ENCODE results near the gene QSER1. TPM values are rescaled to one million over a fixed set of nuclear protein-coding genes. Genes with fewer than 3 reads are reported as not detected.

Gene QSER1
- polyA plus RNA-seq, 1 donor (not counting 4 experiments of a cell fraction or from before 2014, with no cell fraction given) = 14.7 TPM

GRCh38 chr11:32939046-32939445 lies 46.4 kb downstream of the QSER1 start:
- TF ChIP-seq EZH2 (IDR thresholded peaks at IDR 0.05; ENCODE audit: low read length) (no peak), CTCF (optimal IDR thresholded peaks at IDR 0.05 in 1 of 3, IDR thresholded peaks at IDR 0.05 in 1 of 3, conservative IDR thresholded peaks at IDR 0.05 in 1 of 3; ENCODE audit: extremely low read depth in 1 of 3, insufficient read depth in 2 of 3, low read length in 3 of 3) (no peak)
- no peak overlapping the region for H3K27ac ChIP-seq (ENCODE audit: control insufficient read depth, insufficient read depth, low read length)
- no peaks in the 10 kb centered on the region for H3K9me1 ChIP-seq (ENCODE audit: control insufficient read depth, extremely low read depth, insufficient read depth, low read length)
- no peak overlapping the region for H3K4me3 ChIP-seq (ENCODE audit: control insufficient read depth in 2 of 3, extremely low read depth in 1 of 3, insufficient read depth in 2 of 3, low read depth in 1 of 3, low read length in 3 of 3)
- DNase-seq (ENCODE audit: low read depth, low spot score) (no peak), FAIRE-seq (no peak)
- peaks cover 2 to 10% of the 10 kb centered on the region in 2 experiments for H3K36me3 ChIP-seq (ENCODE audit: control insufficient read depth in 2 of 2, extremely low read depth in 1 of 2, insufficient read depth in 2 of 2, low read length in 2 of 2)
- H3K4me2 ChIP-seq (ENCODE audit: control insufficient read depth, extremely low read depth, insufficient read depth, low read depth, low read length) = no peak overlapping the region
- no peak overlapping the region for H3K9ac ChIP-seq (ENCODE audit: control insufficient read depth, extremely low read depth, insufficient read depth, low read length)
- no peaks in the 10 kb centered on the region for H3K9me3 ChIP-seq (ENCODE audit: control insufficient read depth, low read depth, low read length)
- dilution Hi-C loops (cut with MboI; ENCODE audit: extremely low pct_ligation_motif_present, low sequenced_read_pairs) = no loop called here
- H4K20me1 ChIP-seq (ENCODE audit: control insufficient read depth, extremely low read depth, insufficient read depth, low read length) = no peaks in the 10 kb centered on the region
- no peaks in the 10 kb centered on the region for H3K27me3 ChIP-seq (ENCODE audit: control insufficient read depth, extremely low read depth, insufficient read depth, low read length)
- no peak overlapping the region for H2AFZ ChIP-seq (ENCODE audit: control insufficient read depth, low read length)
- H3K4me1 ChIP-seq (ENCODE audit: control insufficient read depth, extremely low read depth, insufficient read depth, low read length) = no peaks in the 10 kb centered on the region
- peaks cover 12% of the 10 kb centered on the region for H3K79me2 ChIP-seq (ENCODE audit: control insufficient read depth, insufficient read depth, low read length)

- H3K4me3 ChIP-seq (ENCODE audit: control insufficient read depth in 2 of 3, extremely low read depth in 1 of 3, insufficient read depth in 2 of 3, low read depth in 1 of 3, low read length in 3 of 3) = no peak overlapping the region
- no peaks in the 10 kb centered on the region for H4K20me1 ChIP-seq (ENCODE audit: control insufficient read depth, extremely low read depth, insufficient read depth, low read length)
- H3K36me3 ChIP-seq (ENCODE audit: control insufficient read depth in 2 of 2, extremely low read depth in 1 of 2, insufficient read depth in 2 of 2, low read length in 2 of 2) = peaks cover 2 to 3% of the 10 kb centered on the region in 2 experiments
- no peaks in the 10 kb centered on the region for H3K9me3 ChIP-seq (ENCODE audit: control insufficient read depth, low read depth, low read length)
- no peak overlapping the region for H2AFZ ChIP-seq (ENCODE audit: control insufficient read depth, low read length)
- no peak overlapping the region for H3K27ac ChIP-seq (ENCODE audit: control insufficient read depth, insufficient read depth, low read length)
- H3K4me2 ChIP-seq (ENCODE audit: control insufficient read depth, extremely low read depth, insufficient read depth, low read depth, low read length) = no peak overlapping the region
- H3K27me3 ChIP-seq (ENCODE audit: control insufficient read depth, extremely low read depth, insufficient read depth, low read length) = no peaks in the 10 kb centered on the region
- no peaks in the 10 kb centered on the region for H3K9me1 ChIP-seq (ENCODE audit: control insufficient read depth, extremely low read depth, insufficient read depth, low read length)
- dilution Hi-C loops (cut with MboI; ENCODE audit: extremely low pct_ligation_motif_present, low sequenced_read_pairs) = no loop called here
- no peak for TF ChIP-seq EZH2 (IDR thresholded peaks at IDR 0.05; ENCODE audit: low read length)
- no peak for TF ChIP-seq CTCF (optimal IDR thresholded peaks at IDR 0.05 in 1 of 3, IDR thresholded peaks at IDR 0.05 in 1 of 3, conservative IDR thresholded peaks at IDR 0.05 in 1 of 3; ENCODE audit: extremely low read depth in 1 of 3, insufficient read depth in 2 of 3, low read length in 3 of 3)
- DNase-seq (ENCODE audit: low read depth, low spot score) (no peak), FAIRE-seq (no peak)
- no peak overlapping the region for H3K9ac ChIP-seq (ENCODE audit: control insufficient read depth, extremely low read depth, insufficient read depth, low read length)
- H3K79me2 ChIP-seq (ENCODE audit: control insufficient read depth, insufficient read depth, low read length) = peaks cover 12% of the 10 kb centered on the region
- H3K4me1 ChIP-seq (ENCODE audit: control insufficient read depth, extremely low read depth, insufficient read depth, low read length) = no peaks in the 10 kb centered on the region
Measured at GRCh38 chr11:32939866-32940265, 47.3 kb downstream of the QSER1 start.

Measured in keratinocyte (primary cell).